GM08714 (cell line): ENCODE results near the gene APOH.

ENCODE experiments used
- H3K4me3 ChIP-seq: fragments of 200-500 bp; sonication (Bioruptor generic); 2 replicates; pipeline ENCODE4 v1.5.1; 2014; ENCODE audit warnings: mild to moderate bottlenecking, low read length, inconsistent platforms
- ZNF274 ChIP-seq: IDR thresholded peaks from 2 replicates; pipeline ENCODE4 v1.6.1; 2012; ENCODE audit warnings: mild to moderate bottlenecking, low read depth, low read length

The APOH gene

DNA sequence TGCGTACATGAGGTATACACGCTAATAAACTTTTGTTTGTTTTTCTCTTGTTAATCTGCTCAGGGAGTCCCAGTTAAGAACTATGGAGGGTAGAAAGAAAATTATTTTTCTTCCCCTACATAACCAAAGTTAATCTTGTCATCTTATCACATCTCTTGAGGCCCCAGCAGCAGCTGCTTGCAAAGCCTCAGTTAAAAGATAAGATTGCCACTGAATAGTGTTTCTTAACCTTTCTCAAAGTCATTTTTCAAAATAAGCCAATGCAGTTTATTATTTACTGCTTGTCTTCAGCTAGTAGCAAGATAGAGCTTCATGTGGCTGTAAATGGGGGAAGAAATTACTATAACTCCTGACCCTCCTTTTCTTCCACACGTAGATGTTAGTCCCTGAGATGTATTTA is 21.5 kb upstream of the APOH start:
- TF ChIP-seq ZNF274 = no peak
- no peak overlapping the region for H3K4me3 ChIP-seq

DNA sequence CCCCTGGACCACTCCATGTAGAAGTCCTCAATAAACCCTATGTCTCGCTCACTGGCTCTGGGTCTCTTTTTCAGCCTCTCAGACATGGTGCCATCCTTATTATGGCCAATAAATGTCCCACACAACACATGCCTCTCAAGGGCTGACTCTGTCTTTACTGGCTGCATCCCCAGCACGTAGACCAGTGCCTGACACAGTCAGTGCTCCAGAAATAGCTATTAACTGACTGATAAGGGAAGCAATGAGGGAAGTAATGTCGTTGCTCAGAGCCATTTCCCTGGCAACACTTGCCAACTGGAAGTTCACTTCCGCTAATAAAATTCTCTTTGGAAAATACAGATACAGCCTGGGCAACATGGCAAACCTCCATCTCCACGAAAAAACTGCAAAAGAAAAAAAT is 19.1 kb upstream of the APOH start:
- H3K4me3 ChIP-seq = no peak overlapping the region
- no peak for TF ChIP-seq ZNF274

DNA sequence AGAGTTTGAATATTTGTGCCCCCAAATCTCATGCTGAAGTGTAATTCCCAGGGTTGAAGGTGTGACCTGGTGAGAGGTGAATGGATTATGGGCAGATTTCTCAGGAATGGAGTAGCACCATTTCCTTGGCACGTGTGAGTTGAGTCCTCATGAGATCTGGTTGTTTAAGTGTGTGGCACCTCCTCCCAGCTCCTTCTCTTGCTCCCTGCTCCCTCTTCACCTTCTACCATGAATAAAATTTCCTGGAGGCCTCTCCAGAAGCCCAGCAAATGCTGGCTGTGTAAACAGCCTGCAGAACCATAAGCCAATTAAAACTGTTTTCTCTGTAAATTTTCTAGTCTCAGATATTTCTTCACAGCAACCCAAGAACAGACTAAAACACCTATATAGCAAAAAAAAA is 12.6 kb upstream of the APOH start:
- no peak for TF ChIP-seq ZNF274
- no peak overlapping the region for H3K4me3 ChIP-seq

DNA sequence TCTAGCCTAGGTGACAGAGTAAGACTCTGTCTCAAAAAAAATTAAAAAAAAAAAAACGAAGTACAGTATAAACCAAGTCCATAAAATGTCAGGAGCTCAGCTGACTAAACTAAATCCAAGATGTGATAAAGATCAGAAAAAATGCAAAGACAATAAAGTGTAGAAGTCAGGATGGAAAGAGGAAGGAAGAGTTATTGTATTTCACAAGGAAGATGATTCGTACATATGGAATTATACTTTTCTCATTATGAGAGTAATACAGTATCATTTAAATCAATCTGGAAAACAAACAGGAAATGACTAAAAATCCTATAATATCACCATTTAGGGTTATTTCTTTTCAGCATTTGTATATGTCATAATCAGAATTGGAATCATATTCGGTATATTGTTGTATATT is 11.4 kb upstream of the APOH start:
- no peak overlapping the region for H3K4me3 ChIP-seq
- TF ChIP-seq ZNF274 = no peak

DNA sequence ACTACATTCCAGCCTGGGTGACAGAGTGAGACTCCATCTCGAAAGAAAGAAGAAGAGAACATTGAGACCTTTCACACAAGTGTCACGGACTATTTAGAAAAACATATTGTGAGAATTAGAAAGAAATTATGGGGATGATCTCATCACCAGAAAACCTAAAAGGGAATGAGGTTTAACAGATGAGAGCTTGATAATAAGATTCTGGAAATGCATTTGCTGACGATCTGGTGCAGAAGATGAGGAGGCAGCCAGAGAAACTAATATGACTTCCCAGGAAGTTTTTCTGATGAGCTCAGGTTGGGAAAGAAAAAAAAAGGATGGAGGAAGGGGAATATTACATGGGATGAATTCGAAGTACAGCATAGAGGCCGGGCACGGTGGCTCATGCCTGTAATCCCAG is 10.8 kb upstream of the APOH start:
- TF ChIP-seq ZNF274 = no peak
- no peak overlapping the region for H3K4me3 ChIP-seq

- no peak overlapping the region for H3K4me3 ChIP-seq
- no peak for TF ChIP-seq ZNF274
Measured at GRCh38 chr17:66235377-66235994, 6.3 kb upstream of the APOH start.

GRCh38 chr17:66234611-66235010 is 5.4 kb upstream of the APOH start:
- no peak for TF ChIP-seq ZNF274
- H3K4me3 ChIP-seq = no peak overlapping the region

- no peak overlapping the region for H3K4me3 ChIP-seq
- TF ChIP-seq ZNF274 = no peak
Measured at GRCh38 chr17:66233023-66233753, 4.0 kb upstream of the APOH start.

DNA sequence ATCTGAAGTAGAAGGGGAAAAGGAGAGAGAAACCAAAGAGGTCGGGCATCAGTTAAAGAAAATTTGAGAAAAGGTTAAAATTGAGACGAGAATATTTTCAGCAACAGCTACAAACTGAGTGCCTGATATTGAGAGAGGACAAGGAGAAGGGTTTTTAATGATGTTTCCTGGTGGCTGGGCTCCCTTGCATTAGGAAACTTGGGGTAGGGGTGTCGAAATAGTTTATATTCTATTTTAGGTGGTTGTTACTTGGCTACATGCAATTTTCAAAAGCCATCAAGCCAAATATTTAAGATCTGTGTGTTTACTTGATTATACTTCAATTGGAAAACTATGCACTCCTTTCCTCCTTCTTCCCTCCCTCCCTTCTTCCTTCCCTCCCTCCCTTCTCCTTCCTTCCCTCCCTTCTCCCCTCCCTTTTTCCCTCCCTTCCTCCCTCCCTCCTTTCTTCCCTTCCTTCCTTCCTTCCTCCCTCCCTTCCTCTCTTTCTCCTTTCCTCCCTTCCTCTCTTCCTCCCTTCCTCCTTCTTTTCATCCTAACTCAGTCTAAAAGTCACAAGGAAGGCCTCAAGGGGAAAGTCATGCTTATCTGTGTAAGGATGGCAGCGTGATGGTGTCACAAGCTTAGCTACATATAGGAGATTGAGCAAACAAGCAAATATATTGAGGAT is 1.8 kb upstream of the APOH start:
- no peak for TF ChIP-seq ZNF274
- no peak overlapping the region for H3K4me3 ChIP-seq

- no peak overlapping the region for H3K4me3 ChIP-seq
- TF ChIP-seq ZNF274 = no peak
Measured at GRCh38 chr17:66229783-66230538, 746 bp upstream of the APOH start.

- H3K4me3 ChIP-seq = no peak overlapping the region
- no peak for TF ChIP-seq ZNF274
Measured at GRCh38 chr17:66227212-66228045, 1.8 kb downstream of the APOH start.

GRCh38 chr17:66222798-66223350 is 6.3 kb downstream of the APOH start:
- TF ChIP-seq ZNF274 = no peak
- no peak overlapping the region for H3K4me3 ChIP-seq

DNA sequence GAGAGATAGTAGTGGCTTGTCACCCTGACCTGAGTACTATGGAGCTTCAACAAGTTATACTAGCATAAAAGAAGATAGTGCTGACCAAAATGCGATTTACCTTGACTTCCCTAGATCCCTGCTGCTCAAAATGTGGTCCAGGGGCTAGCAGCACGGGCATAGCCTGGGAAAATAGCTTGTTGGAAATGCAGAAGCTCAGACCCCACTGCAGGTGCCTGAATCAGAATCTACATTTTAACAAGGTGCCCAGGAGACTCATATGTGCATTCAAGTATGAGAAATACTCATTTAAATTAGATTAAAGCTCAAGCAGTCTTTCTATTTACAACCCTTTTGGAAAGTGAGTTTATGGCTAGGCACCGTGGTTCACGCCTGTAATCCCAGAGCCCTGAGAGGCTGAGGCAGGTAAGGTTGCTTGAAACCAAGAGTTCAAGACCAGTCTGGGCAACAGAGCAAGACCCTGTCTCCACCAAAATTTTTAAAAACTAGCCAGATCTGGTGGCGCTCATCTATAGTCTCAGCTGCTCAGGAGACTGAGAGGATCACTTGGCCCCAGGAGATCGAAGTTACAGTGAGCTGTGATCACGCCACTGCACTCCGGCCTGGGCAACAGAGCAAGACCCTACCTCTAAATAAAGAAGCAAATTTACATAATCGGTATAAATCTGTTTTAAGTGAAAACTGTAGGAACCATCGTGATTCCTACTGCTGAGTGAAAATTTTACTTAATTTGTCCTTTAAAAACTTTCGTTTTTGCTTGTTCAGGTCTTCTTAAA is 7.3 kb downstream of the APOH start:
- TF ChIP-seq ZNF274 = no peak

More for the DNA sequence above, 7.3 kb downstream of the APOH start:
- no peak overlapping the region for H3K4me3 ChIP-seq
